ENCODE data around the gene CLCNKB. TPM values are rescaled to one million over a fixed set of nuclear protein-coding genes. Genes with fewer than 3 reads are reported as not detected.

The CLCNKB gene
- total RNA-seq, 4 donors from 2014 or later: not detected

- H3K36me3 ChIP-seq: no peaks in the 10 kb centered on the region
- DNase-seq: peak; percentile 88 to 95
- intact Hi-C loops (cut with DNase I; ENCODE audit: low total_unique reads): loop anchor here (5.0 to 10.0 kb wide), 3 partner anchors 301 to 1099 kb away; partner anchors contain the start of genes DDI2 and PADI2
- no peak for TF ChIP-seq CTCF (IDR thresholded peaks at IDR 0.05 in 4 of 5, conservative IDR thresholded peaks at IDR 0.05 in 1 of 5)
- TF ChIP-seq POLR2A (IDR thresholded peaks at IDR 0.05): peak in 1 of 2 donors; percentile 86
- peaks cover 47 to 64% of the 10 kb centered on the region in 2 donors for H3K4me1 ChIP-seq
- in situ Hi-C loops (cut with MboI; ENCODE audit: low sequenced_read_pairs in 4 of 4): no loop called here
- H3K9me3 ChIP-seq: no peaks in the 10 kb centered on the region
- no peaks in the 10 kb centered on the region for H3K27me3 ChIP-seq
- H3K4me3 ChIP-seq: peak overlapping the region; percentile 68 to 82 (median 76)
- peak; percentile 8 to 15 for ATAC-seq
- H3K27ac ChIP-seq: peak overlapping the region; percentile 97 to 100 (median 98)
Observed at GRCh38 chr1:16015960-16016901, 27.4 kb upstream of the CLCNKB start.

GRCh38 chr1:16017076-16017460 lies 26.5 kb upstream of the CLCNKB start:
- Histone ChIP-seq H3K4me1 (peaks cover 47 to 64% of the 10 kb centered on the region in 2 donors), H3K9me3 (no peaks in the 10 kb centered on the region)

GRCh38 chr1:16017461-16018303 lies 25.9 kb upstream of the CLCNKB start, which contains the start of gene HSPB7:
Gene HSPB7 (minus strand): TSS chr1:16018043. CDS start chr1:16017963, 80 bp downstream.
- TF ChIP-seq CTCF (IDR thresholded peaks at IDR 0.05 in 4 of 5, conservative IDR thresholded peaks at IDR 0.05 in 1 of 5) (peak in 2 of 5 experiments; percentile 20 to 29), POLR2A (IDR thresholded peaks at IDR 0.05) (peak in 1 of 2 donors; percentile 97)
- H3K27ac ChIP-seq: peak within 1 kb of the TSS; percentile 97 to 100 (median 98)
- ATAC-seq: peak; percentile 20 to 26
- DNase-seq: peak; percentile 91 to 97
- intact Hi-C loops (cut with DNase I; ENCODE audit: low total_unique reads) (loop anchor here (2.0 to 10.0 kb wide), 4 partner anchors 183 to 1097 kb away; partner anchors contain the start of genes DDI2 and PADI2), in situ Hi-C loops (cut with MboI; ENCODE audit: low sequenced_read_pairs in 4 of 4) (no loop called here)
- no peaks in the 10 kb centered on the region for H3K36me3 ChIP-seq
- H3K9me3 ChIP-seq: no peaks in the 10 kb centered on the region
- H3K27me3 ChIP-seq: no peaks in the 10 kb centered on the region
- H3K4me3 ChIP-seq: peak within 1 kb of the TSS; percentile 68 to 82 (median 76)
- H3K4me1 ChIP-seq: peaks cover 43 to 59% of the 10 kb centered on the region in 2 donors

More at GRCh38 chr1:16017076-16017460, 26.5 kb upstream of the CLCNKB start:
- ATAC-seq (no peak), DNase-seq (no peak)
- no peak for TF ChIP-seq POLR2A (IDR thresholded peaks at IDR 0.05)
- peak overlapping the region; percentile 68 to 82 (median 76) for H3K4me3 ChIP-seq
- in situ Hi-C loops (cut with MboI; ENCODE audit: low sequenced_read_pairs in 4 of 4): no loop called here
- H3K36me3 ChIP-seq: no peaks in the 10 kb centered on the region
- H3K27ac ChIP-seq: peak overlapping the region; percentile 97 to 100 (median 98)
- H3K27me3 ChIP-seq: no peaks in the 10 kb centered on the region
- intact Hi-C loops (cut with DNase I; ENCODE audit: low total_unique reads): loop anchor here (5.0 to 10.0 kb wide), 3 partner anchors 302 to 1098 kb away; partner anchors contain the start of genes DDI2 and PADI2

GRCh38 chr1:16018308-16018707 lies 25.3 kb upstream of the CLCNKB start:
- no peaks in the 10 kb centered on the region for H3K36me3 ChIP-seq
- peak overlapping the region; percentile 53 to 82 (median 72) for H3K4me3 ChIP-seq
- no peaks in the 10 kb centered on the region for H3K9me3 ChIP-seq
- DNase-seq (peak in 1 of 2 donors; percentile 71), ATAC-seq (peak in 1 of 2 donors; percentile 4)
- in situ Hi-C loops (cut with MboI; ENCODE audit: low sequenced_read_pairs in 4 of 4) (no loop called here), intact Hi-C loops (cut with DNase I; ENCODE audit: low total_unique reads) (loop anchor here (2.0 to 10.0 kb wide), 4 partner anchors 184 to 1096 kb away; partner anchors contain the start of genes DDI2 and PADI2)
- peaks cover 42 to 52% of the 10 kb centered on the region in 2 donors for H3K4me1 ChIP-seq
- peak overlapping the region; percentile 97 to 100 (median 98) for H3K27ac ChIP-seq
- TF ChIP-seq CTCF (IDR thresholded peaks at IDR 0.05 in 4 of 5, conservative IDR thresholded peaks at IDR 0.05 in 1 of 5) (no peak), POLR2A (IDR thresholded peaks at IDR 0.05) (no peak)
- no peaks in the 10 kb centered on the region for H3K27me3 ChIP-seq

Measured in gastrocnemius medialis (tissue), 4 donors.